ACHN (cell line): ENCODE data around the gene CACNG6.
A peak's percentile ranks its signal among the peaks of the same experiment; 100 is the strongest.

Experiments used
- DNase-seq: peaks from one replicate; pipeline ENCODE4 v3.0.0-alpha.2; 2015
- in situ Hi-C: cut with HindIII; loops from 2 replicates; pipeline ENCODE4 v1.10.0; 2017; ENCODE audit warnings: low sequenced_read_pairs, low pct_ligation_motif_present, low pct_unique_long_range_greater_than_20kb

The CACNG6 gene

DNA sequence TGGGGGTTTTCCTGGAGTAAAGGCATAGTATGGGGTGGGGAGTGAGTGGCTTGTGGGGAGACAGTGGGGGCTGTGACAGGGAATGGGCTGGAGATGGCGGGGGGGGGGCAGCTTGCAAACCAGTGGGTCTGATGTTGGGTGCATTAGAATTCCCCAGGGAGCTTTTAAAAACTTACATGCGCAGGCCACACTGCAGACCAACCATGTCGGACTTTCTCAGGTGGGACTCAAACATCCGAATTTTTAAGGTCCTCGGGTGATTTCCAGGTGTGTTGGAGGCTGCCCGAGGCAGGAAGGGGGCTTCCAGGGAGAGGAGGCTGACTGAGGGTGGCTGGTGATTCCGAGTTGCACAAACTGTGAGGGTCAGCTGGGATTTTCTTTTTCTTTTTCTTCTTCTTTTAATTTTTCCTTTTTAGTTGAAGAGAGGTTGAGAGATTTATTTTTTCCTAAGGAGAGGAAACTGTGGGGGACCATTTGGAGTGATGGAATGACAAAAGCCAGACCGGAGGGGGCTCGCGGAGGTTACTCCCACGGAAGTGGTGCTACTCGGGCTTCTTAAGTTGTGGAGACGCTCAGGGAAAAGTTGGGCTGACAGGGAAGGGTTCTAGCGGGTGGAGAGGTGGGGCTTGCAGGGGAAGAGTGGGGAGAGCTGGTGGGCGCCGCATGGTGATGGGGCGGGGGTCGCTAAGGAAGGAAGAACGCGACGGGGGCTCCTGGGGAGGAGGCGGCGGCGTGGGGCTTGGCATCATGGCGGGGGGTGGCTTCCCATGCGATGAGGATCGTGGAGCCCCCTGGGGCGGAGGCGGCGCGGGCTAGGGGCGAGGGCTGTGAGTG is 29.7 kb upstream of the CACNG6 start:
- in situ Hi-C loops: no loop called here

DNA sequence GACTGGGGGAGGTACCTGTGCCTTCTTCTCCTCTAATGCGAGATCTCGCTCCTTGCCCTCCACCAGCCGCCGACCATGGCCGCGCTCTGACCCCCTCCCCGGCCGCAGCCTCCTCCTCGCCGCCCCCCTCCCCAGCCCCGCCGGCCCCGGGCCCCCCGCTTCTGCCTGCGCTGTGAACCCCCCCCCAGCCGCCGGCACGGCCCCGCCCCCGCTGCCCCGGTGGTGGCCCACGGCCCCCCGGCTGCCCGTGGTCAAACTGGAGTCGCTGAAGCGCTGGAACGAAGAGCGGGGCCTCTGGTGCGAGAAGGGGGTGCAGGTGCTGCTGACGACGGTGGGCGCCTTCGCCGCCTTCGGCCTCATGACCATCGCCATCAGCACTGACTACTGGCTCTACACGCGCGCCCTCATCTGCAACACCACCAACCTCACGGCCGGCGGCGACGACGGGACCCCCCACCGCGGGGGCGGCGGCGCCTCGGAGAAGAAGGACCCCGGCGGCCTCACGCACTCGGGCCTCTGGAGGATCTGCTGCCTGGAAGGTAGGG is 28.5 kb upstream of the CACNG6 start, which contains the start of gene CACNG8:
Gene CACNG8, plus strand, starts transcription at position 51 of the 545 bp plus-strand sequence.
- DNase-seq: no peak
- in situ Hi-C loops: no loop called here

More for the DNA sequence above, 29.7 kb upstream of the CACNG6 start:
- no peak for DNase-seq

- in situ Hi-C loops: no loop called here
- DNase-seq: no peak
Observed at GRCh38 chr19:53965091-53965490, 26.3 kb upstream of the CACNG6 start.

DNA sequence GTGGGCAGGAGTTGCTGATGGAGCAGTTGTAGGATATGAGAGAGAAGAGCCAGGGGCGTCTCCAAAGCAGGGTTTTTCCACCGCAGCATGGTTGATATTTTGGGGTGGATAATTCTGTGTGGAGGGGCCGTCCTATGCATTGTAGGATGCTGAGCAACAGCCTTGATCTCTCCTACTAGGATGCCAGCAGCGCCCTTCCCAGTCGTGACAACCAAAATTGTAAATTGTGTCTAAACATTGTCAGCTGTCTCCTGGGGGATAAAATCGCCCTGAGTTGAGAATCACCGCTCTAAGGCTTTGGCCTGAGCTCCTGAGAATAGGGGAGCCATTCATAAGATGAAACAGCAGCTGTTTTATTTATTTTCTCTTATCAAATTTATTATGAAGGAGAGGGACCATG is 24.5 kb upstream of the CACNG6 start:
- no peak for DNase-seq
- in situ Hi-C loops: no loop called here

GRCh38 chr19:53969366-53969765 is 22.1 kb upstream of the CACNG6 start:
- in situ Hi-C loops: no loop called here
- DNase-seq: no peak

DNA sequence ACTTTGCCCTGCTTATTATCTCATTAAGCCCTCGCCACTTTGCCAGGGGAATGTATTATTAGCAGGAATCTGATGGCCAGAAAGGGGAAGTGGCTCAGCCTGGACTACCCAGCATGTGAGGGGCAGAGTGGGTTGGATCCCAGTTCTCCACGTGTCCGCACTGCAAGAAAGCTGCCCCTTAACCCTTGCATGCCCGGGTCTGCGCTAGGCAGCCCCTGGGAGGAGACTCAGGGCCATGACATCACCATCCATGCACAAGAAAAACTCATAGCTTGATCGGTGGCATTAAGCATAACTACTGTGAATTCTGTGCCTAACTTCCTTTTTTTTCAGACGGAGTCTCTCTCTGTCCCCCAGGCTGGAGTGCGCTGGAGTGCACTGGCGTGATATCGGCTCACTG is 19.8 kb upstream of the CACNG6 start:
- no peak for DNase-seq
- in situ Hi-C loops: no loop called here

DNA sequence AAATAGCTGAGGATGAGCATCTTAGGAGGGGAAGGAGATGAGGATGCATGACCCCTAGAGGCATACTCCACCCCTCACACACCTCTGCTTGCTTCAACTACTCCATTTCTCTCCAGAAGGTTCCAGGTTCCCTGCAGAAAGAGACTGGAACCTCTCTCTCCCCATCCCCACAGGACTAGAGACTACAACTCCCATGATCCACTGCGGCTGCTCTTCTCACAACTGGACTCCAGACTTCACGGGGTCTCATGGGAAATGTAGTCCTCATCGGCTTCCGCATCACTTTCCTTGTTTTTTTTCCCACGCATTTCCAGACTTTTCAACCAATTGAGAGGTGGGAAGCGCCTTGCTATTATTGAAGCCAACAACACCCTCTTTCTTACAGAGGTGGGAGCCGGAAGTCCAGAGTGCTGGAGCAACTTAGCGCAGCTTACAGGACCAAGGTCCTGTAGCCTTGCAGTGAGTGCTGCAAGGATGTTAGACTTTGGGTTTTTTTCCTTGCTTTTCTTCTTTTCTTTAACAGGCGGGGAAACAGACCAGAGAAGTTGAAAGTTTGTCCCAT is 13.9 kb upstream of the CACNG6 start:
- in situ Hi-C loops: no loop called here
- DNase-seq: peak; percentile 40

DNA sequence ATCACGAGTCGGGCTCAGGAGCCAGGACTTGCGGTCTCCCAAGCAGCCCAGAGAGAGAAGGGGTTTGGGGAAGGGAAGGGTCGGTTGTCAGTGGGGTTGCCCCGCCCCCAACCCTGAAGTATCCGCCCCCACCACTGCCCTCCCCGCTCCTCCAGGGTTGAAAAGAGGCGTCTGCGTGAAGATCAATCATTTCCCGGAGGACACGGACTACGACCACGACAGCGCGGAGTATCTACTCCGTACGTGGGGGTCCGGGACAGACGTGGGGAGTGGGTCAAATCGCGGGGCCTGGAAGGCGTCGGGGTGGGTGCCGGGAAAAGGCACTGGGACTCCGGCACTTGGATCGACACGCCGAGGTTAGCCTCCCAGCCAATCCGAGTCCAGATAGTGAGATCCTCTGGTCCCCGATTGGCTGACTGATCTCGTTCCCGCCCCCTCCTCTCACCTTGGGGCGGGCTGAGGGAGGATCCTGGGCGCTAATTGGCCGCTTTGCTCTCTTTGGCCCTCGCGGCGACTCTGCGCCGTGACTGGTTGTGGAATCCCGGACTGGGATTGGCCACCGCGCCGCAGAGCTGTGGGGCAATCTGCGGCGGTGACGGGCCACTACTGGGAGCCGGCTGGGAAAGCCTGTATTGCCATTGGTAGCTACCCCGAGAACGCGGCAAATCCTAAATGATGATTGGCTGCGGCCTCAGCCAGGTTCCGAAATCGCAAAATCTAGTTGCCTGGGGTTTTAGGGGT is 13.3 kb upstream of the CACNG6 start:
- in situ Hi-C loops: no loop called here
- DNase-seq: no peak

DNA sequence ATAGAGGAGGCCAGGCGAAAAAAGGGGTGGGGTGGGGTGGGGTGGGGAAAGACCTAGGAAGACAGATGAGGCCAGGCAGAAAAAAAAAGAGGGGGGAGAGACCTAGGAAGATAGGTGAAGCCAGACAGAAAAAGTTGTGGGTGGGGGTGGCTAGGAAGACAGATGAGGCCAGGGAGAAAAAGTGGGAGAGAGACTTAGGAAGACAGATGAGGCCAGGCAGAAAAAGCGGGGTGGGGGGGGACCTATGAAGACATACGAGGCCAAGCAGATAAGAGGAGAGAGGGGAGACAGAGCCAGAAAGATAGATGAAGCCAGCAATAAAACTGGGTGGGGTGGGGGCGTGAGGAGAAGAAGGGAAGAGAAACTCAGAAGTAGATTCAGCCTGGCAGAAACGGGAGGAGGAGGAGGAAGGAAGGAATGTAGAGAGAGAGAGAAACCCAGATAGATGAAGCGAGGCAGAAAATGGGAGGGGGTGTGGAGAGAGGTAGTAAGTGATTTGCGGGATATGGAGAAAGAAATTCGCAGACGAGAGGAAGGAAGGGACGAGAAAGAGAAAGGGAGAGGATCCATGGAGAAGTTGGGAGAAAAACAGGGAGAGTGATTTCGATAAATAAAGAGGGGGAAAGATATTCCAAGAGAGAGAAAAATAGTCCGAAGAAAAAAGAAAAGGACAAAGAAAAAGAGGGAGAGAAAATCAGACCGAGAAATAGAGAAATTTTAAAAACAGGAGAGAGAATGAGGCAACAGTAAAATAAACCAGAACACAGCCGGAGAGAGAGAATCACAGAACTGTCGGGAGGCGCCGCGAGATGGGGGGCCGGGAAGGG is 12.2 kb upstream of the CACNG6 start:
- in situ Hi-C loops: no loop called here
- DNase-seq: no peak

- no peak for DNase-seq
- in situ Hi-C loops: no loop called here
Observed at GRCh38 chr19:53980539-53981375, 10.7 kb upstream of the CACNG6 start.

DNA sequence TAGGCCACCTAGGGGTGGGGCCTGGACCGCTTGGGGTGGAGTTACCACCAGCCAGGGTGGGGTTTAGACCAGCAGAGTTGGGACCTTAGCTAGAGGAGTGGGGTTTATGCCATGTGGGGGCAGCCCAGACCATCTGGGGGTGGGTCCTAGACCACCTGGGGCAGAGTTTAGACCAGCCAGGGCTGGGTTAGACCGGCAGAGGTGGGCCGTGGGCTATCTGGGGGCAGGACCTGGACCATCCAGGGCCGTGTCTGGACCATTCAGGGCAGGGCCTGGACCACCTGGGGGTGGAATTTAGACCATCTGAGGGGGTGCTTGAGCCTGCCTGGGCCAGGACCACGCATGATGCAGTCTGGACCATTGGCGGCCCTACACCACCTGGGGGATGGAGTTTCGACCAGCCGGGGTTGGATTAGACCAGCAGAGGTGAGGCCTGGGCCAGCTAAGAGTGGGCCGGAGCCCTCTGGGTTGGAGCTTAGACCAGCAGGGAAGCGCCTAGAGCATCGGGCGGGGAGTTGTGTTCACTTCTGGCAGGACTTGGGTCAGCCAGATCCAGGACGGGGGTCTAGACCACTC is 10.0 kb upstream of the CACNG6 start:
- in situ Hi-C loops: no loop called here

GRCh38 chr19:53982001-53982451 is 9.4 kb upstream of the CACNG6 start:
- DNase-seq: no peak
- in situ Hi-C loops: no loop called here

More for the DNA sequence above, 10.0 kb upstream of the CACNG6 start:
- no peak for DNase-seq

- no peak for DNase-seq
- in situ Hi-C loops: no loop called here
Observed at GRCh38 chr19:53982611-53983010, 8.8 kb upstream of the CACNG6 start.

GRCh38 chr19:53983457-53984289 is 7.8 kb upstream of the CACNG6 start:
- in situ Hi-C loops: no loop called here
- no peak for DNase-seq

DNA sequence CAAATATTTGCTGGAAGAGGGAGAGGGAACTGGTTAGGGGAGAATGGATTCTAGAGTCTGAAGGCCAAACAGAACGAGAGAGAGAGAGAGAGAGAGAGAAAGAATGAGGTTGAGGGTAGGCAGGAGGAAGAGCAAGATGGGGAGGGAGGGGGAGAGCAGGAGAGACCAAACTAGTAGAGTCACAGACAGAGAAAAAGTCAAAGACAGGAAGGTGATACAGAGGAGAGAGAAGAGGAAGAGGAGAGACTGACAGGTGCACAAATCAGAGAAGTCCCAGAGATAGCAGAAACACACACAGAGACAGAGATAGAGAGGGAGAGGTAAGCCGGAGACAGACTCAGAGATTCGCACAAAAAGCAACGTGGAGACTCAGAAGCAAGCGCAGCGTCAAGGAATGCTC is 5.6 kb upstream of the CACNG6 start:
- in situ Hi-C loops: no loop called here
- no peak for DNase-seq

- in situ Hi-C loops: no loop called here
- no peak for DNase-seq
Observed at GRCh38 chr19:53988981-53989380, 2.5 kb upstream of the CACNG6 start.
